Stimulated activated CD8-positive, alpha-beta memory T cell treated with anti-CD3 and anti-CD28 coated beads, Interleukin-7, amount 100 ng/mL, for 24 hours (primary cell): ENCODE data around the gene KRTDAP.

Experiments used
- DNase-seq: peaks from one replicate; pipeline ENCODE4 v3.0.0-alpha.2; 2020; ENCODE audit warnings: low read depth

KRTDAP gene

DNA sequence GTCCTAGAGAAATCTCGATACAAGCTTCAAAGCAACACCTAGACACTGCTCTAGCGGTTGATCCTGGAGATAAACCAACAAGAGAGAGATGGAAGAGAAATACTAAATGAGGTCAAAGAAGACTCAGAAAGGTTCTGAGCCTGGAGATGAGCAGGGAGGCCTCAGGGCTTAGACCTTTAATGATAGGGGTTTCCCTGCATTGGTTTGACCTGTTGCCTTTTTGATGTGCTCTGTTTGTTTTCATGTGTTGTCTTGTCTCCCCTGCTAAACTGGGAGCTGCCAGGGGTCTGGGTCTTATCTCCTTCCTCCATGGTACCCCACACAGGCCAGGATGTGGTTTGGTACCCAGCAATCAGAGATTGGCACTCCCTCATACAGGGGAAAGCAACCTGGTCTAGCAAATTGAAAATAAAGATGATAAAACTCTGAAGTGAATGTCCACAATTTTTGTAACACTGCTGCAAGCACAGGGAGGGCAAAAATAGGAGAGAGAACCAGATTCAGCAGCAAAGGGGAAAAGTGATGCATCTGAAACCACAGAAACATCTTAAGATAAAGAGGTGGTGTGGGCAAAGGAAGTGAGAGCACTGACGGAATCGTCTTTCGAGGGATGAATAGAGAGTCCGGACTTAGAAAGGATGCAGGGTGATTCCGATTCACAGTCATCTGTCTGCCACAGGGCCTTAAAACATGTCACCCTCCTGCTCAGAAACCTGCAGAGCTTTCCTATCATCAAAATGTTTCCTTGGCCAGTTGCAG lies 38.7 kb downstream of the KRTDAP start:
- no peak for DNase-seq

DNA sequence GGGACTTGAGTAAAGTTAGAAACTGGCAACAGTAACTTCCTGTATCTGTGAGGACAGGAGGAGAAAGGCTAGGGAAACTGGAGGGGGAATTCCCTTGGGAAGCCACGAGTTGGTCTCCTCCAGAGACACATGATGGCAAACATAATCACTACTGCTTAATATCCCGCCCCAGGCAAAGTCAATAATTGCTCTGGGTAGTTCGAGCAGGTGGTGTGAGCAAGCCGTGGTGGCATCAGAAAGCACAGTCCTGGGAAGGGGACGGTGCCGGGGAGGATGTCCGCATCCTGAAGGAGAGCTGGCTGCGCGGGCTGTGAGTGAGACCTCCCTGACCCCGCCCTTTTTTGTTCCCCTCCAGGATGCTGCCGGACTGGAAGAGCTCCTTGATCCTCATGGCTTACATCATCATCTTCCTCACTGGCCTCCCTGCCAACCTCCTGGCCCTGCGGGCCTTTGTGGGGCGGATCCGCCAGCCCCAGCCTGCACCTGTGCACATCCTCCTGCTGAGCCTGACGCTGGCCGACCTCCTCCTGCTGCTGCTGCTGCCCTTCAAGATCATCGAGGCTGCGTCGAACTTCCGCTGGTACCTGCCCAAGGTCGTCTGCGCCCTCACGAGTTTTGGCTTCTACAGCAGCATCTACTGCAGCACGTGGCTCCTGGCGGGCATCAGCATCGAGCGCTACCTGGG lies 40.8 kb downstream of the KRTDAP start:
- DNase-seq, result no peak

DNA sequence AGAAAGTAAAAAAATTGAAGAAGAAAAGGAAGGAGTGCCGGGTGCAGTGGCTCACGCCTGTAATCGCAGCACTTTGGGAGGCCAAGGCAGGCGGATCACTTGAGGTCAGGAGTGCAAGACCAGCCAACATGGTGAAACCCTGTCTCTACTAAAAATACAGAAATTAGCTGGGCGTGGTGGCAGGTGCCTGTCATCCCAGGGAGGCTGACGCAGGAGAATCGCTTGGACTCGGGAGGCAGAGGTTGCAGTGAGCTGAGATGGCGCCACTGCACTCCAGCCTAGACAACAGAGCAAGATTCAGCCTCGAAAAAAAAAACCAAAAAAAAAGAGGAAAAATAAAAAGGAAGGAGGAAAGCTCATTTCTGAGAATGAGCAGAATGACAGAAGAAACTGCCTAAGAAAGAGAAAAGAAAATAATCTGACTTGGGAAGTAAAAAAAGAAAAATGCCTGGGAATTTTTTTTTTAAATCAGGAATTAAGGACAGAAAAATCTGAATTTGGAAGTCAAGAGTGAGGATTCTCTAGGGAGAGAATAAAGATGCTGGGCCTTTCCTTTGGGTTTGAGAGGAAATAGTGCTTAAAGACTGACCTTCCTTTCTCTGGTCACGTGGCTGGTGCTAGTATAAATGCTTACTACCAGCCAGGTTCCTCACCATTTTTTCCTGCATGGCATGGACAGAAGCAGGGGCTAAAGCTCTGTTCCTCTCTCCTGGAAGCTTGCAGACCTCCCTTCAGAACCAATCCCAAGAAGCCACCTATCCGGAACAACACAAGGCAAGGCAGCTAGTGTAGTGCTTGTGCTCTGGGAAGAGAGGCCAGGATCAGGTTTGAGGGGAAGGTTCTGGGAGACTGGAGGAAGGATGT lies 42.4 kb downstream of the KRTDAP start, which contains the start of gene FFAR2:
TSS of gene FFAR2 (plus strand) at position 652 of the 864 bp plus-strand sequence. CDS start 1,458 bp downstream, outside the sequence.
- DNase-seq, result no peak

DNA sequence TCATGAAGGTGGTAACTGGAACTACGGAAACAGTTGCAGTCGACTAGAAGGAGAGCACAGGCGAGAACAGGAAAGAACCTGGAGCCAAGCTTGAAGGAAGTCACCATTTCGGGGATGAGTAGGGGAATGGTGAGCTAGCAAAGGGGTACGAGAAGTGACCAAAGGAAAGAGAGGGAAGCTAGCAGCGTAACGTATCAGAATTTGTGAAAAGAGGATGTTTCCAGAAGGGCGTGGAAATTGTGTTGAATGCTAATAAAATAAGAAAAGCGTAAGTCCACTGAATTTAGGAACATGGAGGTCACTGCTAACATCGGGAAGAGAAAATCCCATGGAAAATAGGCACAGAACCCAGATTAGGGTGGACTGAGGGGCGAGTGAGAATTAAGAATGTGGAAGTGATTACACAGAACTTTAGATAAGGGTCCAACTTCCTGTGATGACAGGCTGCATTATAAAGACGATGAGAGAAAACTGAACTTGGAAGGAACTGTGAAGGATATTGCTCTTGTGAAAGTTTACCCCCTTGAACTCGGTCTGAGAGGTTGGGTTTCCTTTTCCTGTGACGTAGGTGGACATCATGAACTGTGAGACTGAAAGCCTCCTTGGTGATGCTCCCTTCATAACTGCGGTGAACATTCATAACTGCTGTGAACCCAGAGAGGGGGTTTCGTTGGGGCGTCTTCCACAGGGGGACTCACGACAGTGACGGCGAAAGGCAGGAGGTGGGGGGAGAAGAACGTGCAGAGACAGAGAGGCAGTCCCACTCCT lies 44.3 kb downstream of the KRTDAP start:
- no peak for DNase-seq

- no peak for DNase-seq
Measured at GRCh38 chr19:35444735-35445134, 45.5 kb downstream of the KRTDAP start.

GRCh38 chr19:35442091-35442490 lies 48.2 kb downstream of the KRTDAP start:
- no peak for DNase-seq

GRCh38 chr19:35439921-35440320 lies 50.3 kb downstream of the KRTDAP start:
- no peak for DNase-seq

DNA sequence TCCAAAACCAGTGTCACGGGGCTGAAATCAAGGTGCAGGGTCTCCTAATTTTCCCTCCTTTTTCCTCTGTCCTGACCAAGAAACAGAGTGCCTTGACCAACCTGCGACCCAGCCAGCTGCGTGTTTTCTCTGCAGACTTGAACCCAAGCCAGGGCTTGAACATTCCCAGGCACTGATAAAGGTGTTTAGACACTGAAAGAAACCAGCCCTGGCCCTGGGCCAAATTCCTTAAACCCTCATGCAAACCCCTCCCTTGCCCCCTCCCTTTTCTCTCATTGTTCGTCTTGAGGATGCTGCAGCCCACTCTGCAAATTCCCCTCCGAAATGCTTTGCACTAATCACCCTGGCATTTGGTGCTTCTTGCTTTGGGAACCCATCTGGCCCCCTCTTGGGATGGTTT lies 51.7 kb downstream of the KRTDAP start:
- DNase-seq, result no peak

DNA sequence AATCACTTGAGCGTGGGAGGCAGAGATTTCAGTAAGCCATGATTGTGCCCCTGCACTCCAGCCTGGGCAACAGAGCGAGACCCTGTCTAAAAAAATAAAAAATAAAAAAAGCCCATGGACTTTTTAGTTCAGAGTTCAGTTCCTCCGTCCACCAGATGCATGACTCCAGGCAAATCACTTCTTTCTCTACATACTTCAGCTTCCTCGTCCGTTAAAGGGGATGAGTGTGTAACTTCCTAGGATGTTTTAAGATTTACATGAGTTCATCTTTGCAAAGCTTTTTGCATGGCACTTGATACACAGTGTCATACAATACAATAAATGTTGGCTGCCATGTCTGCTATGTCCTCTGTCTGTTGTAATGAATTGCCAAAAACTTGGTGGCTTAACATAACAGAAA lies 52.2 kb downstream of the KRTDAP start:
- DNase-seq, result no peak

DNA sequence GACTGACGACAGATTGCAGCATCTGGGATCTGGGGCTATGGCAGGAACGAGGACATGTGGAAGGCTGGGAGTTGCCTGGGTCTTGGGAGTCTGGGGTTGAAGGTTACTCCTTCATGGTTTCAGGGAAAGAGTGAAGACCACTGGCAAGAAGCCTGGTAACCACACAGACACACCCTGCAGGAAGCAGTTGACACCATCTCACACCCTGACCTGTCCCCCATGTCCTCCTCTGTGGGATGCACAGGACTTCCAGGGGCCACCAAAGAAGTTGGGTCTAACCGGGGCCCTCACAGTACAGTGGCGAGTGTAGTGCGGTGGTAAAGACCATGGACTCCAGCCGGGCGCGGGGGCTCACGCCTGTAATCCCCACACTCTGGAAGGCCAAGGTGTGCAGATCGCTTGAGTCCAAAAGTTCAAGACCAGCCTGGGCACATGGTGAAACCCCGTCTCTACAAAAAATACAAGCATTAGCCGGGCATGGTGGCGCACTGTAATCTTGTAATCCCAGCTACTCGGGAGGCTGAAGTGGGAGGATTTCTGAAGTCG lies 52.8 kb downstream of the KRTDAP start:
- DNase-seq, result no peak
